Cerebellar cortex (tissue), 1 donor: Measurements from ENCODE around the gene CFDP1.

ENCODE experiments used
- DNase-seq: peaks from one replicate; pipeline ENCODE4 v3.0.0-alpha.2; 2015; ENCODE audit warnings: low spot score

Gene CFDP1

GRCh38 chr16:75319513-75320411 is 113.5 kb downstream of the CFDP1 start:
- DNase-seq = no peak

DNA sequence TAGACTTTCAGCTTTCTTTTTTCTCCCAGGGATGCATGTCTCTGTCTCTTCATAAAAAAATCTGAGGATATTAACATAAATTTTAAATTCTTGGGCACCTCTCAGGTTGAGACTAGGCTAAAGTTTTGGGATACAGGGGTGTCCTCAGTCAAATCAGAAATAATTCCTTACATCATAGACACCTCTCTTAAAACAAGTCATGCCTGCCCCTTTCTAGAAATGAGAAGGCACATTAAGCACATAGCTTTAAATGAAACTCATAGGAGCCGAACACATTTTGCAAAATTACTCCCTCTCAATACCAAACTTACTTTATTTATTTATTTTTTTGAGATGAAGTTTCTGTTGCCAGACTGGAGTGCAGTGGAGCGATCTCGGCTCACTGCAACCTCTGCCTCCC is 114.6 kb downstream of the CFDP1 start:
- no peak for DNase-seq

GRCh38 chr16:75317532-75317931 is 115.8 kb downstream of the CFDP1 start:
- DNase-seq = no peak

- no peak for DNase-seq
These were observed 116.2 kb downstream of the CFDP1 start for GRCh38 chr16:75317101-75317522.

- no peak for DNase-seq
These were observed 117.6 kb downstream of the CFDP1 start for GRCh38 chr16:75315539-75316306.

GRCh38 chr16:75312875-75313274 is 120.4 kb downstream of the CFDP1 start:
- DNase-seq = no peak

DNA sequence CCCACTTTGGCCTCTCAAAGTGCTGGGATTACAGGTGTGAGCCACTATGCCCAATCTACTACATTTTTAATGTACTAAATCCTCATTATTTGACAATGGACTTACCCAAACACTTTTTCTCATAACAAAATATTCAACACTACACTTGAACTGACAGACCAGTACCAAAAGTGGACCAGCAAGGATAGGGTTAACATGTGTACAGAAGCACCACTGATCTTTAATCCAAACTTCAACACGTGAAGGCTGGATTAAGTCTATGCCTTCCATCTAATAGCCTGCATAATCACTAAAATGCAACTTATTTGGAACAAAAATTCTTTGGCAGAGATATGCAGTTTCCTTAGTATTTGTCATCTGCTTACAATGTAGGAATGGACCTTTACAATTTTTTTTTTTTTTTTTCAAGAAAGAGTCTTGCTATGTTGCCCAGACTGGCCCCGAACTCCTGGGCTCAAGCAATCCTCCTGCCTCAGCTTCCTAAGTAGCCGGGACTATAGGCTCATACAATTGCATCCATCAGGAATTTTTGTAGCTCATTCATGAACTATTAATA is 121.8 kb downstream of the CFDP1 start:
- no peak for DNase-seq

- no peak for DNase-seq
These were observed 122.8 kb downstream of the CFDP1 start for GRCh38 chr16:75310541-75310940.

DNA sequence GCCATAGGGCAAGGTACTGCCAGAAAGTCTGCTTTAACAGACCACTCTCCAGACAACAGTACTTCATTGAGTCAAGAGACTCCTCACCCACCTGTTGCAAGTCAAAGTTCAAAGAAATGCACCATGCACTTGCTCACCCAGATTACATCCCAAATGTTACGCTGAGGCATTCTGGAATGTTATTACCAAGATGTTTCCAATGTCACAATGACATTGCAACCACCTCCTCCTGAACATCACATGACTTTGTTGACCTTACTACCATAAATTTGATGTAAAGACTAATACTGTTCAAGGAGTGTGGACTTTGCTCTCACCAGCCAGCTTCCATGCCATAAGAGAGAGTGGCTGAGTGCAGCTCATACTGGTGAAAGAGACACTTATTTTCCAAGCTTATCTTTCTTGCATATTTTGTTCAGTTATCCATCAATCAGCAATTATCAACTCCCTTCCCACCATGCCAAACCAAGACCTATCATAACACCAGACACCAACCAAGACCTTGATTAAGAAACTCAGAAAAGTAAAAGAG is 123.3 kb downstream of the CFDP1 start:
- DNase-seq = no peak

GRCh38 chr16:75309156-75309555 is 124.1 kb downstream of the CFDP1 start:
- DNase-seq = no peak

DNA sequence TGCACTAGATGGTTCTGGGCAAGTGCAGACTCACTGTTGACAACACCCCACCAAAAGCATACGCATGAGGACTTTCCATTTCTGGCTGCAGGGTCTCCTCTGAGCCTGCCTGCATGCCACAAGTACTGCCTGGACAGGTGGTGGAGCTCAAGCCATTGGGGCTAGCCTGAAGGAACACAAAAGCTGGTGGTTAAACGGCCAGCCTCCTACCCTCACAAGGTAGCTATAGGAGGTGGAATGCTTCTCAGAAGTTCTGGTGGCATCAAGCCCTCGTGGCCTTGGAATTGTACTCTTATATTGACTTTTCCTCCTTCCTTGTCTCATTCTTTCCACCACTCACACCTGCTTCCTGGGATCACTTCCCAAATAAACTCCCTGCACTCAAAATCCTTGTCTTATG is 125.3 kb downstream of the CFDP1 start:
- no peak for DNase-seq

- no peak for DNase-seq
These were observed 125.8 kb downstream of the CFDP1 start for GRCh38 chr16:75307506-75307905.

GRCh38 chr16:75306099-75306762 is 127.1 kb downstream of the CFDP1 start:
- DNase-seq = peak; percentile 19

GRCh38 chr16:75305364-75306098 is 127.8 kb downstream of the CFDP1 start:
- peak; percentile 79 for DNase-seq

GRCh38 chr16:75304521-75305363 is 128.6 kb downstream of the CFDP1 start:
- peak; percentile 32 for DNase-seq

DNA sequence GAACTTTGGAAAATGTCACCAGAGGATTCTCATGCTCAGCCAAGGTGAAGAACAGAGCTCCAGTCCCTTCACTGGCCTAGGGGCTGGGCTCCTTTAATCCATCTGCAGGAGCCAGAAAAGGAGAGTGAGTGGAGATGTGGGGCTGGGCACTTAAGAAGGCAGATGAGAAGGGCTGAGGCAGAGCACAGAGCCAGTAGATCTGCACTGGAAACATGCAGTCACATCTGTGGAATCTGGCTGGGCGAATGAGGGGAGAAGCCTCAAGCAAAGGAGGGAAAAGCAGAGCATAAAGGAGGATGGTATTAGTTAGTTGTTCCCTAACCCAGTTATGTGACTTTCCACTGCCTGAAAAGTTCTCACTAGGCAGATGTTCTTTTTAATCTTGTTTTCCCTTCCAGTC is 131.5 kb downstream of the CFDP1 start:
- no peak for DNase-seq

DNA sequence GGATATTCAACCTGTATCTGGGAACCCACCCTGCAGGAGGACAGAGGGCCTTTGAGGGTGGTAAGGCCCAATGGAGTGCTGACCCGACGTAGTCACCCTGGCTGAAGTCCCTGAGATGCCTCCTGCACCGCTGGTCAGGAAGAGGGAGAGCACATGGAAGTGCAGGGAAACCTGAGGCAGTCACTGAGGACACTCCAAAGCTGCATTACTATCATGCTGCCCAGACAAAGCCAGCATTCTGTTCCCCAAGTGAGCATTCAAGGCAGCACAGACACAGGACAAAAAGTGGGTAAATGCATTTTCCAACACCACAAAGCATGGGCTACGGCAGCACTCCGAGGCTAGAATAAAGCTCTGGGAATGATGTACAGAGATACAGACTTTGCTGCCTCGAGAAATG is 135.0 kb downstream of the CFDP1 start:
- DNase-seq = no peak

GRCh38 chr16:75296606-75297005 is 136.7 kb downstream of the CFDP1 start:
- peak; percentile 43 for DNase-seq

- no peak for DNase-seq
These were observed 138.4 kb downstream of the CFDP1 start for GRCh38 chr16:75294773-75295459.

DNA sequence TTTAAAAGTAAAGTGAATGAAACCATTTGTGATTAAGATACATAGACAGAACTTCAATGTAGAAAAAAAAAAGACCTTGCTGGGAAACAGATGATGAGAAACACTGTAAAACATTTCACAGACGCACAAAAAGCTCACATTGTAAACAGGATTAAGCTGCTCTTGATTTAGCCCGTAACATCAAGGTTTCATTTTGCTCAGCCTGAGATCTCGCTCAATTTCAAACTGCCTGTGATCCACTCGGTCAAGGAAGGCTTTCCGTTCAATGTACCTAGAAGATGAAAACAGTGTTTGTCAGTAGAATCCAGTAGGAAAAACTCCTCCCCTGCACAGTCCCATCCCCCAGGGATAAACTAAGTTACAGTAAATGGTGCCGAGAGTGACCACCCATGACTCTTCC is 139.5 kb downstream of the CFDP1 start:
- no peak for DNase-seq
